NB4 (cell line): Measurements from ENCODE around the gene DTWD1.

Experiments
- CTCF ChIP-seq: IDR thresholded peaks from one replicate; pipeline ENCODE4 v1.5.1; 2012; ENCODE audit warnings: low read depth, low read length
- MAX ChIP-seq: IDR thresholded peaks from 2 replicates; pipeline ENCODE4 v1.6.1; 2011; ENCODE audit warnings: low read depth, low read length
- MYC ChIP-seq: IDR thresholded peaks from 2 replicates; pipeline ENCODE4 v1.6.1; 2011; ENCODE audit warnings: low read depth, low read length
- POLR2A ChIP-seq: IDR thresholded peaks from 2 replicates; pipeline ENCODE4 v1.6.1; 2011; ENCODE audit warnings: mild to moderate bottlenecking; ENCODE audit not compliant: insufficient read length; ENCODE audit errors: extremely low read depth

- TF ChIP-seq CTCF (no peak), POLR2A (no peak), MYC (no peak), MAX (no peak)
Observed at GRCh38 chr15:49693498-49693897, 72.7 kb downstream of the DTWD1 start.
